ENCODE data around the gene CDH16. TPM values are rescaled to one million over a fixed set of nuclear protein-coding genes. Genes with fewer than 3 reads are reported as not detected.

CDH16 gene
- total and polyA plus RNA-seq, 2 of the 13 experiments (the other 11 are each of a cell fraction or from before 2014, with no cell fraction given) = 2.7 to 3.9 TPM

- no peaks in the 10 kb centered on the region for H3K36me3 ChIP-seq (replicated peaks in 1 of 2; ENCODE audit: control insufficient read depth in 1 of 2, insufficient read depth in 2 of 2, low read length in 2 of 2)
- H4K20me1 ChIP-seq (ENCODE audit: insufficient read depth, low read length) = no peaks in the 10 kb centered on the region
- 0 out of 5 replicates have a peak, but pooled peaks cover 0 to 3% of the 10 kb centered on the region in 2 experiments for H3K27me3 ChIP-seq (ENCODE audit: control insufficient read depth in 1 of 2, insufficient read depth in 2 of 2, low read length in 2 of 2)
- H2AFZ ChIP-seq (ENCODE audit: low read length) = no peak overlapping the region
- no peak overlapping the region for H3K9ac ChIP-seq (ENCODE audit: insufficient read depth, low read depth, low read length)
- H3K4me1 ChIP-seq (ENCODE audit: insufficient read depth, low read length) = peaks cover 64% of the 10 kb centered on the region
- CTCF ChIA-PET (ENCODE audit: low intra/inter-chr PET ratio, low total read pairs) = interaction anchor here (0.7 to 1.5 kb wide), 3 partner anchors 13 to 144 kb away, joined by 3 to 6 read pairs (median 3); no protein-coding TSS in a partner anchor
- TF ChIP-seq YEATS4 (CRISPR knock-in tag; IDR thresholded peaks at IDR 0.05; ENCODE audit: borderline replicate concordance) (no peak), DNMT1 (CRISPR knock-in tag; IDR thresholded peaks at IDR 0.05) (no peak), RARA (CRISPR knock-in tag; IDR thresholded peaks at IDR 0.05) (no peak), ZNF446 (CRISPR knock-in tag; IDR thresholded peaks at IDR 0.05) (no peak), ISX (CRISPR knock-in tag; conservative IDR thresholded peaks at IDR 0.05) (no peak), ATF4 (CRISPR knock-in tag; IDR thresholded peaks at IDR 0.05) (no peak), CERS6 (CRISPR knock-in tag; IDR thresholded peaks at IDR 0.05) (no peak), ZNF597 (CRISPR knock-in tag; IDR thresholded peaks at IDR 0.05) (no peak), ZNF33A (CRISPR knock-in tag; IDR thresholded peaks at IDR 0.05; ENCODE audit: borderline replicate concordance) (no peak), ZNF703 (CRISPR knock-in tag; IDR thresholded peaks at IDR 0.05; ENCODE audit: borderline replicate concordance) (no peak), IRF1 (CRISPR knock-in tag; IDR thresholded peaks at IDR 0.05; ENCODE audit: low read depth) (no peak), CENPX (CRISPR knock-in tag; IDR thresholded peaks at IDR 0.05) (no peak), HOXA7 (CRISPR knock-in tag; IDR thresholded peaks at IDR 0.05) (no peak), GRHL1 (CRISPR knock-in tag; conservative IDR thresholded peaks at IDR 0.05) (no peak), RARG (CRISPR knock-in tag; IDR thresholded peaks at IDR 0.05; ENCODE audit: low read depth) (no peak), ZNF432 (CRISPR knock-in tag; IDR thresholded peaks at IDR 0.05; ENCODE audit: borderline replicate concordance) (no peak), CBX5 (CRISPR knock-in tag; IDR thresholded peaks at IDR 0.05; ENCODE audit: borderline replicate concordance) (no peak), ZMYM2 (CRISPR knock-in tag; IDR thresholded peaks at IDR 0.05) (no peak)
- intact Hi-C loops (cut with micrococcal nuclease; ENCODE audit: unreplicated experiment) = no loop called here
- DNase-seq (ENCODE audit: low spot score) (no peak), FAIRE-seq (no peak), ATAC-seq (no peak)
- POLR2A ChIA-PET = interaction anchor here (0.8 to 1.1 kb wide), 2 partner anchors 56 to 58 kb away, joined by 3 to 4 read pairs; no protein-coding TSS in a partner anchor
- WGBS (ENCODE audit: low lambda C conversion rate) = 86% methylated on average over 1 of the region's 1 CpG
- H3K4me2 ChIP-seq (ENCODE audit: low read depth, low read length) = no peak overlapping the region
- H3K9me3 ChIP-seq (ENCODE audit: low read length) = no peaks in the 10 kb centered on the region
- no TSS peak for BruUV-seq (replicated peaks)
- H3K4me3 ChIP-seq (replicated peaks in 1 of 3; ENCODE audit: insufficient read depth in 1 of 3, low read depth in 2 of 3, low read length in 3 of 3) = no peak overlapping the region
- H3K79me2 ChIP-seq (ENCODE audit: insufficient read depth, low read length) = no peaks in the 10 kb centered on the region
- no peak overlapping the region for H3K27ac ChIP-seq (ENCODE audit: extremely low read length, insufficient read depth, low read length)
- in situ Hi-C loops (cut with HindIII; ENCODE audit: extremely low pct_ligation_motif_present, low pct_unique_long_range_greater_than_20kb) = no loop called here
These were observed 41.6 kb upstream of the CDH16 start for GRCh38 chr16:66960270-66960669.

Measured in HepG2 (cell line).